ENCODE measurements around the gene SF3A1. TPM values are rescaled to one million over a fixed set of nuclear protein-coding genes. Genes with fewer than 3 reads are reported as not detected.

The SF3A1 gene
- total and polyA plus RNA-seq, 2 of the 8 experiments (the other 6 are each of a cell fraction or from before 2014, with no cell fraction given), result 27.8 to 285 TPM

DNA sequence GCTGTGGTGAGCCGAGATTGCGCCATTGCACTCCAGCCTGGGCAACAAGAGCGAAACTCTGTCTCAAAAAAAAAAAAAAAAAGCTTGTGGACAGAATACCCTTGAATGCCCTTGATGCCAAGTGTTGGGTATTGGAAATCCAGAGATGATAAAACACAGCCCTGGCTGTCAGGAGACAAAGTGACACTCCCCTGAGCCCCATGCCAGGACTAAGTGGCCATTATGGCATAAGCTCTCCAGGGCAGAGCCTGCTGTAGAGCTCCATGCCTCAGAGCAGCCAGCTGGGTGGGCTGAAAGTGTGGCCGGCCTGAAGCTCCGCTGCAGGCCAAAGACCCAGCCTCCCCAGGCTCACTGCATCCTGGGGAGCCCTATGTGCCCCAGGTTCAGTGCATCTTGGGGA, 25.6 kb upstream of the SF3A1 start:
- H2BK12ac ChIP-seq (ENCODE audit: low read depth, low read length), result no peak overlapping the region
- H3K14ac ChIP-seq (ENCODE audit: insufficient read length), result no peak overlapping the region
- no peak overlapping the region for H2BK20ac ChIP-seq (ENCODE audit: low read length)
- H3K18ac ChIP-seq (ENCODE audit: extremely low read depth, low read length), result no peak overlapping the region
- peaks cover 0 to 4% (median 3%) of the 10 kb centered on the region in 4 experiments; a peak in 4 of 8 replicates for H3K36me3 ChIP-seq (ENCODE audit: control insufficient read depth in 2 of 4, insufficient read depth in 4 of 4, low read length in 3 of 4)
- 89% methylated on average over 2 of the region's 5 CpGs; no CpG with 5 or more reads in 1 of the 2 experiments for WGBS, 2 experiments (ENCODE audit: extremely low coverage in 1 of 2, insufficient coverage in 1 of 2, insufficient read length in 1 of 2, insufficient replicate concordance in 2 of 2, low coverage in 1 of 2, low lambda C conversion rate in 2 of 2, missing lambda C conversion rate in 1 of 2)
- H3K23me2 ChIP-seq (ENCODE audit: low read depth, low read length), result peaks cover 4% of the 10 kb centered on the region; the same call in 1 of the 2 replicates
- no peak overlapping the region for H2BK15ac ChIP-seq (ENCODE audit: low read length)
- H3K23ac ChIP-seq (ENCODE audit: insufficient read length), result no peak overlapping the region
- H3K9ac ChIP-seq (replicated peaks in 1 of 4; ENCODE audit: extremely low read depth in 1 of 4, low read depth in 3 of 4, low read length in 3 of 4), result no peak overlapping the region
- H3K79me2 ChIP-seq (ENCODE audit: control insufficient read depth in 1 of 2, insufficient read depth in 2 of 2, low read length in 2 of 2), result no peaks in the 10 kb centered on the region; a peak in 1 of 4 replicates
- H4K91ac ChIP-seq (replicated peaks; ENCODE audit: insufficient read length, low read length), result no peak overlapping the region
- ChIA-PET CTCF (ENCODE audit: partially characterized antibody) (interaction anchor here (0.7 to 2.5 kb wide), 10 partner anchors 9 to 95 kb away, joined by 3 to 10 read pairs (median 4); no protein-coding TSS in a partner anchor), POLR2A (ENCODE audit: partially characterized antibody) (interaction anchor here (1.1 to 3.6 kb wide), 3 partner anchors 9 to 36 kb away, joined by 3 to 14 read pairs (median 3); no protein-coding TSS in a partner anchor)
- no peak overlapping the region for H2BK120ac ChIP-seq (replicated peaks; ENCODE audit: low read depth, low read length)
- H3K27ac ChIP-seq (ENCODE audit: low read depth, low read length), result no peak overlapping the region
- no peak overlapping the region for H3K4me2 ChIP-seq (ENCODE audit: insufficient read depth in 1 of 2, low read depth in 2 of 2, low read length in 2 of 2)
- no peak overlapping the region for H4K8ac ChIP-seq (ENCODE audit: extremely low read depth, insufficient read depth, low read length)
- no peak overlapping the region for H3K4ac ChIP-seq (replicated peaks; ENCODE audit: insufficient read length, low read depth, low read length)
- no peak for DNase-seq (ENCODE audit: low read depth in 1 of 2, low spot score in 2 of 2)
- H2AFZ ChIP-seq (ENCODE audit: low read length), result no peak overlapping the region
- H4K5ac ChIP-seq (ENCODE audit: insufficient read length, low read depth, low read length), result no peak overlapping the region
- peaks cover 2% of the 10 kb centered on the region in 2 experiments for H4K20me1 ChIP-seq (replicated peaks in 1 of 2; ENCODE audit: control insufficient read depth in 1 of 2, insufficient read depth in 2 of 2, low read length in 2 of 2)
- H3K79me1 ChIP-seq (ENCODE audit: low read depth, low read length), result no peaks in the 10 kb centered on the region
- H3K4me3 ChIP-seq (ENCODE audit: extremely low read depth in 1 of 4, insufficient read depth in 2 of 4, low read depth in 3 of 4, low read length in 4 of 4), result no peak overlapping the region
- peaks cover 0 to 7% (median 2%) of the 10 kb centered on the region in 4 experiments; a peak in 4 of 7 replicates for H3K4me1 ChIP-seq (replicated peaks in 1 of 4; ENCODE audit: control insufficient read depth in 3 of 4, insufficient read depth in 4 of 4, low read length in 3 of 4)
- no peak overlapping the region for H2BK5ac ChIP-seq (ENCODE audit: low read depth, low read length)
- H2AK5ac ChIP-seq (ENCODE audit: low read depth, low read length), result no peak overlapping the region
- TF ChIP-seq KDM1A (IDR thresholded peaks at IDR 0.05; ENCODE audit: borderline replicate concordance, low read length) (no peak), YY1 (IDR thresholded peaks at IDR 0.05; ENCODE audit: low read depth, low read length) (no peak), HDAC6 (IDR thresholded peaks at IDR 0.05; ENCODE audit: low read depth, low read length) (no peak), FOSL1 (IDR thresholded peaks at IDR 0.05; ENCODE audit: insufficient read depth, low read depth, low read length) (no peak), NRF1 (IDR thresholded peaks at IDR 0.05; ENCODE audit: low read depth, low read length) (no peak), BACH1 (IDR thresholded peaks at IDR 0.05; ENCODE audit: low read length) (no peak), KDM4A (IDR thresholded peaks at IDR 0.05; ENCODE audit: low read depth, low read length, severe bottlenecking) (no peak), CHD1 (IDR thresholded peaks at IDR 0.05; ENCODE audit: low read depth, low read length) (no peak), TBP (IDR thresholded peaks at IDR 0.05; ENCODE audit: low read depth, low read length) (no peak), SRF (IDR thresholded peaks at IDR 0.05; ENCODE audit: low read depth, low read length) (no peak)
- no peak overlapping the region for H3K56ac ChIP-seq (replicated peaks; ENCODE audit: insufficient read length, low read depth, low read length)
- no peak for FAIRE-seq
- H3K27me3 ChIP-seq (replicated peaks in 1 of 4; ENCODE audit: control insufficient read depth in 3 of 4, extremely low read depth in 1 of 4, insufficient read depth in 3 of 4, low read length in 3 of 4), result no peaks in the 10 kb centered on the region
- no peaks in the 10 kb centered on the region for H3K9me3 ChIP-seq (ENCODE audit: insufficient read depth in 2 of 2, low read depth in 1 of 2, low read length in 1 of 2)
